ENCODE measurements around the gene HSD17B12.

HSD17B12 gene

DNA sequence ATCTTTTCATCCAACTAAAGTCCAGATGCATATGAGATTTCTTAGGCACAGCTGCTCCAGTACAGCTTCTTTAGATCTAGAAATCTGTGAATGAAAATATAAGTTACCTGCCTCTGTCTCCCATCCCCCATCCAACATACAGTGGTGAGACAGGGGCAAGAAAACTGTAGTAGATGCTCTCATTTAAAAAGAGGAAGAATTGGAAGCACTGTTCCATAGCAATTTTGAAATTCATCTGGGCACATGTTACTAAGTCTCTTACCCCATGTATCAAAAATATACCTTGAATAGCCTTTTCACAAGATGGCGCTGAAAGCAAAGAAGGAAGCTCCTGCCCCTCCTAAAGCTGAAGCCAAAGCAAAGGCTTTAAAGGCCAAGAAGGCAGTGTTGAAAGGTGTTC lies 37.8 kb downstream of the HSD17B12 start:
- Histone ChIP-seq H3K27me3 (ENCODE audit: low read depth, low read length) (no peaks in the 10 kb centered on the region), H3K4me1 (ENCODE audit: control insufficient read depth in 1 of 2, insufficient read depth in 2 of 2, low read length in 2 of 2) (no peaks in the 10 kb centered on the region), H3K27ac (ENCODE audit: low read length) (no peak overlapping the region), H3K4me3 (ENCODE audit: low read depth in 1 of 2, low read length in 2 of 2) (no peak overlapping the region), H3K36me3 (ENCODE audit: control insufficient read depth in 1 of 2, insufficient read depth in 2 of 2, low read length in 2 of 2) (peaks cover 0 to 6% of the 10 kb centered on the region in 2 donors), H3K9me3 (ENCODE audit: control insufficient read depth in 1 of 2, low read length in 2 of 2) (no peaks in the 10 kb centered on the region)

DNA sequence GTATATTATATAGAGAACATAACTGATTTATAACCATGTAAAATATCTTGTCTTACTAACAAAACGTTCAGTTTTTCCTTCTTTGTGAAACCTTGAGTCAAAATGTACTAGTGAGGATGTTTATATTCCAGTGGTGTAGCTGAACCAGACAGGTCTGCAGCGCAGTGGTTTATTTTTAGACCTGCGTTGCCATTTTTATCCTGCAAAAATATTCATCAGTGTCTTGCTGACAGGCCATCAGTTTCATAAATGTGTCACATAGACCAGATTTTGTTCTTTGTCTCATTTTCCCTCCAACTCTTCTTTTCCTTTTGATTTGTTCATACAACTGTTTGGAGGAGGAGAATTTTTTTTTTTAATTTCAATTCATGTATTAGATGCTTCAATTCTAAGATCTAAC lies 43.1 kb downstream of the HSD17B12 start:
- Histone ChIP-seq H3K4me3 (ENCODE audit: low read depth in 1 of 2, low read length in 2 of 2) (no peak overlapping the region), H3K9me3 (ENCODE audit: control insufficient read depth in 1 of 2, low read length in 2 of 2) (no peaks in the 10 kb centered on the region), H3K36me3 (ENCODE audit: control insufficient read depth in 1 of 2, insufficient read depth in 2 of 2, low read length in 2 of 2) (peaks cover 0 to under 1% of the 10 kb centered on the region in 2 donors), H3K27me3 (ENCODE audit: low read depth, low read length) (no peaks in the 10 kb centered on the region), H3K4me1 (ENCODE audit: control insufficient read depth in 1 of 2, insufficient read depth in 2 of 2, low read length in 2 of 2) (no peaks in the 10 kb centered on the region), H3K27ac (ENCODE audit: low read length) (no peak overlapping the region)

DNA sequence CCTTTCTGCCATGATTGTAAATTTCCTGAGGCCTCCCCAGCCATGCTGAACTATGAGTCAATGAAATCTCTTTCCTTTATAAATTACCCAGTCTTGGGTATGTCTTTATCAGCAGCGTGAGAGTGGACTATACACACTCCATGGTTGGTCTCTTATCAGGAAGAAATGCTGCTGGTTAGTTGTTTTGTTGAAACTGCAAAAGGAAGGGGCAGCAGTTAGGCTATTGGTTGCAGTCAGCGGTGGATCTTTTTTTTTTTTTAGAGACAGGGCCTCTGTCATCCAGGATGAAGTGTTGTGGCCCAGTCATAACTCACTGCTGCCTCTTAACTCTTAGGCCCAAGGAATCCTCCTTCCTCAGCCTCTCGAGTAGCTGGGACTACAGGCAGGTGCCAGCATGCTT lies 51.7 kb downstream of the HSD17B12 start:
- Histone ChIP-seq H3K36me3 (ENCODE audit: control insufficient read depth in 1 of 2, insufficient read depth in 2 of 2, low read length in 2 of 2) (peaks cover 0 to 6% of the 10 kb centered on the region in 2 donors), H3K4me3 (ENCODE audit: low read depth in 1 of 2, low read length in 2 of 2) (no peak overlapping the region), H3K9me3 (ENCODE audit: control insufficient read depth in 1 of 2, low read length in 2 of 2) (no peaks in the 10 kb centered on the region), H3K27ac (ENCODE audit: low read length) (no peak overlapping the region), H3K27me3 (ENCODE audit: low read depth, low read length) (no peaks in the 10 kb centered on the region), H3K4me1 (ENCODE audit: control insufficient read depth in 1 of 2, insufficient read depth in 2 of 2, low read length in 2 of 2) (peaks cover 3 to 13% of the 10 kb centered on the region in 2 donors)

DNA sequence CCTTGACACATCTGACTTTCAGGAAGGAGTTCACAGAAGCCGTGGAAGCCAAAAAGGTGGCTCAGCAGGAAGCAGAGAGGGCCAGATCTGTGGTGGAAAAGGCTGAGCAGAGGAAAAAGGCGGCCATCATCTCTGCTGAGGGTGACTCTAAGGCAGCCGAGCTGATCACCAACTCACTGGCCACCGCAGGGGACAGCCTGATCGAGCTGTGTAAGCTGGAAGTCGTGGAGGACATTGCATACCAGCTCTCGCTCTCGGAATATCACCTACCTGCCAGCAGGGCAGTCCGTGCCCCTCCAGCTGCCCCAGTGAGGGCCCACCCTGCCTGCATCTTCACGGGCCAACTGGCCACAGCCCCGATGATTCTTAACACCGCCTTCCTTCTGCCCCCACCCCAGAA lies 53.7 kb downstream of the HSD17B12 start:
- Histone ChIP-seq H3K36me3 (ENCODE audit: control insufficient read depth in 1 of 2, insufficient read depth in 2 of 2, low read length in 2 of 2) (peaks cover 0 to 6% of the 10 kb centered on the region in 2 donors), H3K4me3 (ENCODE audit: low read depth in 1 of 2, low read length in 2 of 2) (no peak overlapping the region), H3K27me3 (ENCODE audit: low read depth, low read length) (no peaks in the 10 kb centered on the region), H3K27ac (ENCODE audit: low read length) (no peak overlapping the region), H3K9me3 (ENCODE audit: control insufficient read depth in 1 of 2, low read length in 2 of 2) (no peaks in the 10 kb centered on the region), H3K4me1 (ENCODE audit: control insufficient read depth in 1 of 2, insufficient read depth in 2 of 2, low read length in 2 of 2) (peaks cover 3 to 29% of the 10 kb centered on the region in 2 donors)

DNA sequence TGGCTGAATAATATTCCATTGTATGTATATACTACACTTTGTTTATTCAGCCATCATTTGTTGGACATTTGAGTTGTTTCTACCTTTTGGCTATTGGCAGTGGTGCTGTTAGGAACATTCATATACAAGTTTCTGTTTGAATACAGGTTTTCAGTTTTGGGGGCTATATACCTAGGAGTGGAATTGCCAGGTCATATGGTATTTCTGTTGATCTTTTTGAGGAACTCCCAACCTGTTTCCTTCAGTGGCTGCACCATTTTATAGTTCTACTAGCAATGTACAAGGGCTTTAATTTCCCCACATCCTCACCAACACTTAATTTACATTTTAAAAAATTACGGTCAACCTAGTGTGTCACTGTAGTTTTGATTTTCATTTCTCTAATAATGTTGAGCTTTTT lies 54.6 kb downstream of the HSD17B12 start:
- Histone ChIP-seq H3K27me3 (ENCODE audit: low read depth, low read length) (no peaks in the 10 kb centered on the region), H3K4me3 (ENCODE audit: low read depth in 1 of 2, low read length in 2 of 2) (no peak overlapping the region), H3K9me3 (ENCODE audit: control insufficient read depth in 1 of 2, low read length in 2 of 2) (no peaks in the 10 kb centered on the region), H3K36me3 (ENCODE audit: control insufficient read depth in 1 of 2, insufficient read depth in 2 of 2, low read length in 2 of 2) (peaks cover 0 to 6% of the 10 kb centered on the region in 2 donors), H3K4me1 (ENCODE audit: control insufficient read depth in 1 of 2, insufficient read depth in 2 of 2, low read length in 2 of 2) (peaks cover 3 to 29% of the 10 kb centered on the region in 2 donors), H3K27ac (ENCODE audit: low read length) (no peak overlapping the region)

DNA sequence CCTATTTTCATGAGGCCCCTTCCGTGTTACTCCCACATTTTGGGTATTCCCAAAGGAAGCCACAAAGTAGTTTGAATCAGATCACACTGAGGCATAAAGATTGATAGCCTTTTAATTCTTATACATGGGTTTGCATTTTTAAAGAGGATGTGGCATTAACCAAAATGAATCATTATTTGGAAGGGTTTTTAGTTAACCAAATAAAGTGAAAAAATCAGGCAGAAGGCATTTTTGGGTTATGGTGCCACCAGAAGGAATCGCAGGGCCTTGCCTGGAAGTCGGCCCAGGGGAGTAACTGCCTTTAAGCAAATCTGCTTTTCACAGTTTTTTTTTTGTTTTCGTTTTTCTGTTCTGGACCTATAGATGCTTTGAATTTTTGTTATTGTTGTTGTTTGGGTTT lies 55.4 kb downstream of the HSD17B12 start:
- no peak overlapping the region for H3K27ac ChIP-seq (ENCODE audit: low read length)
- peaks cover 3 to 29% of the 10 kb centered on the region in 2 donors for H3K4me1 ChIP-seq (ENCODE audit: control insufficient read depth in 1 of 2, insufficient read depth in 2 of 2, low read length in 2 of 2)
- no peaks in the 10 kb centered on the region for H3K9me3 ChIP-seq (ENCODE audit: control insufficient read depth in 1 of 2, low read length in 2 of 2)
- H3K4me3 ChIP-seq (ENCODE audit: low read depth in 1 of 2, low read length in 2 of 2): no peak overlapping the region
- H3K27me3 ChIP-seq (ENCODE audit: low read depth, low read length): no peaks in the 10 kb centered on the region
- H3K36me3 ChIP-seq (ENCODE audit: control insufficient read depth in 1 of 2, insufficient read depth in 2 of 2, low read length in 2 of 2): peaks cover 0 to 6% of the 10 kb centered on the region in 2 donors

DNA sequence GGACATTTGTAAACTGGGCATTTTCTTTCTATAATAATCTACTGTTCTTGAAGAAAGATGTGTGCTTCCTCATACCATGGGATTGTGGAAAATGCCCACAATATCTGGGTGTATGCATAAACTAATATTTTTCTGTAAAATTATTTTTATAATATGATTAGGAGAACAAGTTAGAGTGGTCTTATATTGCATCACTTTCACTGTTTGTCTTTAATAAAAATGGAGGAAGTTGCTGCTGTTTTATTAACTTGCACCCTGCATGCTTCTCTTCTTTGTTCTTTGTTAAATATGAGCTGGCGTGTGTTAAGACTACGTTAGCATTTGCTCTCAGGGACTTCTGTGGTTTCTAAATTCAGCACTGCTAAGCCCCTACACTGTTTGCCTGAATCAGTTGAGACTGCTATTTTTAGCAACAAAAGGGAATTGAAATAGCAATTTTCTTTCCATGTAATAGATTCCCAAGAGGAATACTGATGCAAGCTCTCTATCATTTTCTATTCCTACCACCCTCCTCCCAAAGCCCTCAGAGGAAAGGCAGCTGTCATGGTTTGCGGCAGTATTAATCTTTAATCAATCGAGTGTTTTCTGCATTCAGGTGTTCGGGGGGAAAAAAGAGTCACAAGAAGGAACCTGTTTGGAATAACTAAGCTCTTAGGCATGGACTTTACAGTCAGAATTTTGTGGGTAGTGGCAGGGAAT lies 56.1 kb downstream of the HSD17B12 start:
- H3K27me3 ChIP-seq (ENCODE audit: low read depth, low read length): no peaks in the 10 kb centered on the region

DNA sequence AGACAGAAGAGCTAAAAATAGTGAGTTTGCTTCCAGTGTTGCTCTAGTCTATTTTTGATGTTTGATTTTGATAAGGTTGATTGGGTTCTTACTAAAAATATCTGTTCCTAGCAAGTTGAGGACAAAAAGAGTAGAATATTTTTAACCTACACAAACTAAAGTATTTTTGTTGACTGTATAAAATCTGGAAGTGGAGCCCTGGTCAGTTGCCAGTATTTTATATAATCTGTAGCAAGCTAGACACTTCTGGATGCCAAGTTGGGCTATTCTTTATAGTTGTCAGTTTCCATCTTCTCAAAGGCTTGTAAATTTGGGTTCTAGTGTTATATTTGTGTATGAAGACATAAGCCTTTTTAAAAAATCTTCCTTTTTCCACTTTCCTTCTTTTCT lies 56.7 kb downstream of the HSD17B12 start:
- Histone ChIP-seq H3K27ac (ENCODE audit: low read length) (no peak overlapping the region), H3K4me1 (ENCODE audit: control insufficient read depth in 1 of 2, insufficient read depth in 2 of 2, low read length in 2 of 2) (peaks cover 3 to 29% of the 10 kb centered on the region in 2 donors), H3K27me3 (ENCODE audit: low read depth, low read length) (no peaks in the 10 kb centered on the region), H3K9me3 (ENCODE audit: control insufficient read depth in 1 of 2, low read length in 2 of 2) (no peaks in the 10 kb centered on the region), H3K36me3 (ENCODE audit: control insufficient read depth in 1 of 2, insufficient read depth in 2 of 2, low read length in 2 of 2) (peaks cover 0 to 6% of the 10 kb centered on the region in 2 donors), H3K4me3 (ENCODE audit: low read depth in 1 of 2, low read length in 2 of 2) (no peak overlapping the region)

More for the DNA sequence above, 56.1 kb downstream of the HSD17B12 start:
- H3K27ac ChIP-seq (ENCODE audit: low read length): no peak overlapping the region
- H3K36me3 ChIP-seq (ENCODE audit: control insufficient read depth in 1 of 2, insufficient read depth in 2 of 2, low read length in 2 of 2): peaks cover 0 to 6% of the 10 kb centered on the region in 2 donors
- H3K4me3 ChIP-seq (ENCODE audit: low read depth in 1 of 2, low read length in 2 of 2): no peak overlapping the region
- H3K9me3 ChIP-seq (ENCODE audit: control insufficient read depth in 1 of 2, low read length in 2 of 2): no peaks in the 10 kb centered on the region
- peaks cover 3 to 29% of the 10 kb centered on the region in 2 donors for H3K4me1 ChIP-seq (ENCODE audit: control insufficient read depth in 1 of 2, insufficient read depth in 2 of 2, low read length in 2 of 2)

DNA sequence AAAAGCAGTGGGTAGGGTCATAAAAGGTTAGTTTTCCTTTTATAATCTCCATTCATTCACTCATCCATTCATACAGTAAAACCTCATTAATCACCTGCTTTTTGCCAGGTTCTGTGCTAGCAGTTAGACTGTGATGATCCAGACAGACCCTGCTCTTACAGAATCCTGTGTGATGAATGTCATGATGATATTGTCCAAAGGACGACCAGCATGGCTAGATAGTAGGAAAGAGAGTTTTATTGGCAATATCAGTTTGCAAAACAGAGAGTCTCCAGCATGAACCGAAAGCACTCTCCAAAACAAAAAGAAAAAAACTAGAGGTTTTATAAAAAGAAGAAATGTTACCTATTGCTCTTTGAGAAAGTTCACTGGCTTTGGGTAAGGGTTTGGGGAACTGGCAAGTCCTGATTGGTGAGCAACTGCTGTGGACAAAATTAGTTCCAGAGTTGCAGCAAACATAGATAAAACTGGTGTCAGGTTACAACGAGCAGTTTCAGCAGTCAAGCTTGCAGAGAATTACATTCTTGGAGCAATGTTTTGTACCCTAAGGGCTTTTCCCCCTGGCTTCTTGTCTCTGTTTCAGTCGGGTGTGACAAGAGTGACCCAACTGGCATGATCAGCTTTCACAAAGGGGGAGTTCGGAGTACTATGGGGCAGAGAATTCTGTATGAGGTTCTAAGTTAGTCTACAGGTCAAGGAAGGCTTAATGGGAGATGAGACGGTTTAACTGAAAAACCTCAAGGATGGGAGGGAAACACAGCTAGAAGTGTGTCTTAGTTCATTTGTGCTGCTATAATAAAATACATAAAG lies 58.3 kb downstream of the HSD17B12 start:
- Histone ChIP-seq H3K9me3 (ENCODE audit: control insufficient read depth in 1 of 2, low read length in 2 of 2) (no peaks in the 10 kb centered on the region), H3K36me3 (ENCODE audit: control insufficient read depth in 1 of 2, insufficient read depth in 2 of 2, low read length in 2 of 2) (peaks cover 4 to 6% of the 10 kb centered on the region in 2 donors), H3K4me1 (ENCODE audit: control insufficient read depth in 1 of 2, insufficient read depth in 2 of 2, low read length in 2 of 2) (peaks cover 3 to 29% of the 10 kb centered on the region in 2 donors), H3K4me3 (ENCODE audit: low read depth in 1 of 2, low read length in 2 of 2) (no peak overlapping the region), H3K27me3 (ENCODE audit: low read depth, low read length) (no peaks in the 10 kb centered on the region), H3K27ac (ENCODE audit: low read length) (no peak overlapping the region)

DNA sequence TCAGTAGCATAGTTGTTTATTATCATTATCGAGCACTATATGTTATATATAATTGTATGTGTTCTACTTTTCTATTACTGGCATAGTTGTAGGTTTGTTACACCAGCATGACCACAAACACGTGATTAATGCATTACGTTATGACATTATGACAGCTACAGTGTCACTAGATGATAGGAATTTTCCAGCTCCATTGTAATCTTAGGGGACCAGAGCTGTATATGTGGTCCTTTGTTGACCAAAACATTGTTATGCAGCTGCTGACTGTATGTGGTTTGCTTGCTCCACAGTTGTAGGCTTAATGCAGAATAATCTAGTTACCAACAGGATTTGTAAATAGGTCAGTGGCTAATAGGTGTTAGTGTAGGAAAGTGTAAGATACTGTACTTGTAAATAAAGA lies 66.1 kb downstream of the HSD17B12 start:
- Histone ChIP-seq H3K4me1 (ENCODE audit: control insufficient read depth in 1 of 2, insufficient read depth in 2 of 2, low read length in 2 of 2) (no peaks in the 10 kb centered on the region), H3K4me3 (ENCODE audit: low read depth in 1 of 2, low read length in 2 of 2) (no peak overlapping the region), H3K27ac (ENCODE audit: low read length) (no peak overlapping the region), H3K36me3 (ENCODE audit: control insufficient read depth in 1 of 2, insufficient read depth in 2 of 2, low read length in 2 of 2) (peaks cover 0 to 4% of the 10 kb centered on the region in 2 donors), H3K27me3 (ENCODE audit: low read depth, low read length) (no peaks in the 10 kb centered on the region), H3K9me3 (ENCODE audit: control insufficient read depth in 1 of 2, low read length in 2 of 2) (no peaks in the 10 kb centered on the region)

DNA sequence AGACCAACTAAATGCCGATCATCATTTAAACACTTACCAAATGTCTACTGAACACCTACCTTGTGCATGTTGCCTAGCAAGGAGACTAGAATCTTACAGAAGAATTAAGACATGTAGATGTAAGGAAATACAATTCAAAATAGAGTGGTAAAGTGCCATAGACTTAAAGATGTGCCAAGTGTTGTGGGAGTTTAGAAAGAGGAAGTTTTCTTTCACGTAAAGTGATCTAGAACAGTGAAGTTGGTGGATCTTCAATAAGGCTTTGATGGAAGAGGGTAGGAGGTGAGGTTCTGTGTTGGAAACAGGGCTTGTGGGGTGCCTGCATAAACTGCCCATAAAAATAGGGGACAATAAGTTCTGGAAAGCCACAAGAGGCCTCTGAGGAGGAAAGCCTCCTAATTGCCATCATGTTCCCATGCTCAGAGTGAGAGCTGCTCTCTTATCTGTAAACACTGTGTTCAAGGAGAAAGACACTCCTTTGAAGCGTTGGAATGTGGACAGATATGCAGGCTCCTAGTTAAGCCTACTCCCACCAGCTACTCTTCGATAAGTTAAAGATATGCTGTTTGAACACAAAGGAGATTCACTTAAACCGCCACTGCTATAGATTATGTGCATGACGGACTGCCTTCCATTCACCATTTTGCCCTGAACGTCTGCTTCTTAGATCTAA lies 66.7 kb downstream of the HSD17B12 start:
- Histone ChIP-seq H3K4me3 (ENCODE audit: low read depth in 1 of 2, low read length in 2 of 2) (no peak overlapping the region), H3K9me3 (ENCODE audit: control insufficient read depth in 1 of 2, low read length in 2 of 2) (no peaks in the 10 kb centered on the region), H3K27me3 (ENCODE audit: low read depth, low read length) (no peaks in the 10 kb centered on the region), H3K36me3 (ENCODE audit: control insufficient read depth in 1 of 2, insufficient read depth in 2 of 2, low read length in 2 of 2) (peaks cover 0 to 4% of the 10 kb centered on the region in 2 donors), H3K27ac (ENCODE audit: low read length) (no peak overlapping the region), H3K4me1 (ENCODE audit: control insufficient read depth in 1 of 2, insufficient read depth in 2 of 2, low read length in 2 of 2) (no peaks in the 10 kb centered on the region)

Data from muscle layer of duodenum (tissue), 2 donors.